Esophagus muscularis mucosa (tissue), 3 donors: Measurements from ENCODE around the gene TAS2R19.

Experiments used
- POLR2A ChIP-seq: fragments of 450-650 bp; IDR thresholded peaks from one replicate; pipeline ENCODE4 v1.6.1; 2017; ENCODE audit warnings: antibody characterized with exemption, moderate library complexity, mild to moderate bottlenecking, low read depth
- POLR2AphosphoS5 ChIP-seq, 2 donors: sonication (generic); formaldehyde crosslinking; IDR thresholded peaks; one replicate each; pipeline ENCODE4 v1.6.1; 2017; ENCODE audit warnings: antibody characterized with exemption in 2 of 2
- TF ChIP-seq, protein P1 (sequence below), 3 experiments: fragments of 200-600 bp in 2 of 3; fragments of 450-650 bp in 1 of 3; sonication (generic) in 2 of 3; IDR thresholded peaks; one replicate each; pipeline ENCODE4 v1.5.1; 2017 to 2019; ENCODE audit warnings: antibody characterized with exemption in 3 of 3, mild to moderate bottlenecking in 2 of 3, moderate library complexity in 1 of 3

DNA sequence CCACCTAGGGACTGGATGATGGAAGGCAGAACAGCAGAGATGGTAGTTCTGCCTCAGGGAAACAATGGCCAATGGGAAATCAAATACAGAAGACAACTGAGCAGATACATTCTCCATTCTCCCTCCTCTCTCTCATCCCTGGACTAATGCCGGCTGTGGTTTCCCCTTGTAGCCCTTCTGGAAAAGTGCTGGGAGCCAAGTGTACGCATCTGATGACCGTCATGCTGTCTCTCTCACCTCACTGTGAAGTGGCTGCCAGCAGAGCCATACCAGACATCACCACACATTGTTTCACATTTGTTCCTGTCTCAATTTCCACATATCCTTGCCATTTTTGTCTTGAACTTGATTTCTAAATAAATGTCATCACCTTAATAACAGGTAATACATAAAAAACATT is 36.6 kb upstream of the TAS2R19 start:
- TF ChIP-seq, protein P1, sequence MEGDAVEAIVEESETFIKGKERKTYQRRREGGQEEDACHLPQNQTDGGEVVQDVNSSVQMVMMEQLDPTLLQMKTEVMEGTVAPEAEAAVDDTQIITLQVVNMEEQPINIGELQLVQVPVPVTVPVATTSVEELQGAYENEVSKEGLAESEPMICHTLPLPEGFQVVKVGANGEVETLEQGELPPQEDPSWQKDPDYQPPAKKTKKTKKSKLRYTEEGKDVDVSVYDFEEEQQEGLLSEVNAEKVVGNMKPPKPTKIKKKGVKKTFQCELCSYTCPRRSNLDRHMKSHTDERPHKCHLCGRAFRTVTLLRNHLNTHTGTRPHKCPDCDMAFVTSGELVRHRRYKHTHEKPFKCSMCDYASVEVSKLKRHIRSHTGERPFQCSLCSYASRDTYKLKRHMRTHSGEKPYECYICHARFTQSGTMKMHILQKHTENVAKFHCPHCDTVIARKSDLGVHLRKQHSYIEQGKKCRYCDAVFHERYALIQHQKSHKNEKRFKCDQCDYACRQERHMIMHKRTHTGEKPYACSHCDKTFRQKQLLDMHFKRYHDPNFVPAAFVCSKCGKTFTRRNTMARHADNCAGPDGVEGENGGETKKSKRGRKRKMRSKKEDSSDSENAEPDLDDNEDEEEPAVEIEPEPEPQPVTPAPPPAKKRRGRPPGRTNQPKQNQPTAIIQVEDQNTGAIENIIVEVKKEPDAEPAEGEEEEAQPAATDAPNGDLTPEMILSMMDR (IDR thresholded peaks at IDR 0.05) = no peak
- TF ChIP-seq POLR2AphosphoS5 (IDR thresholded peaks at IDR 0.05) (no peak), POLR2A (no peak)
